GM06990 (cell line): ENCODE data around the gene EML6.

Source experiments
- DNase-seq: peaks from one replicate; pipeline ENCODE4 v3.0.0-alpha.2; 2011; ENCODE audit not compliant: insufficient read length; ENCODE audit errors: extremely low read depth
- H3K27me3 ChIP-seq: replicated peaks from 2 replicates; pipeline ENCODE4 v1.6.0; 2011; ENCODE audit warnings: low read length; ENCODE audit not compliant: control insufficient read depth, insufficient read depth
- H3K36me3 ChIP-seq: 2 replicates; pipeline ENCODE4 v1.5.1; 2011; ENCODE audit warnings: low read length; ENCODE audit not compliant: control insufficient read depth, insufficient read depth
- H3K4me3 ChIP-seq: replicated peaks from 2 replicates; pipeline ENCODE4 v1.5.1; 2011; ENCODE audit warnings: low read depth, mild to moderate bottlenecking, control low read depth, low read length
- TF ChIP-seq, protein P1 (sequence below): IDR thresholded peaks from 2 replicates; pipeline ENCODE4 v1.5.1; 2011; ENCODE audit warnings: low read length, control low read depth, mild to moderate bottlenecking, inconsistent platforms; ENCODE audit not compliant: insufficient read depth, poor library complexity, severe bottlenecking

The EML6 gene

GRCh38 chr2:54962935-54963440 lies 239.5 kb downstream of the EML6 start:
- no peak for DNase-seq
- H3K27me3 ChIP-seq, result no peaks in the 10 kb centered on the region
- no peaks in the 10 kb centered on the region; the same call in 1 of the 2 replicates for H3K36me3 ChIP-seq
- TF ChIP-seq, protein P1, sequence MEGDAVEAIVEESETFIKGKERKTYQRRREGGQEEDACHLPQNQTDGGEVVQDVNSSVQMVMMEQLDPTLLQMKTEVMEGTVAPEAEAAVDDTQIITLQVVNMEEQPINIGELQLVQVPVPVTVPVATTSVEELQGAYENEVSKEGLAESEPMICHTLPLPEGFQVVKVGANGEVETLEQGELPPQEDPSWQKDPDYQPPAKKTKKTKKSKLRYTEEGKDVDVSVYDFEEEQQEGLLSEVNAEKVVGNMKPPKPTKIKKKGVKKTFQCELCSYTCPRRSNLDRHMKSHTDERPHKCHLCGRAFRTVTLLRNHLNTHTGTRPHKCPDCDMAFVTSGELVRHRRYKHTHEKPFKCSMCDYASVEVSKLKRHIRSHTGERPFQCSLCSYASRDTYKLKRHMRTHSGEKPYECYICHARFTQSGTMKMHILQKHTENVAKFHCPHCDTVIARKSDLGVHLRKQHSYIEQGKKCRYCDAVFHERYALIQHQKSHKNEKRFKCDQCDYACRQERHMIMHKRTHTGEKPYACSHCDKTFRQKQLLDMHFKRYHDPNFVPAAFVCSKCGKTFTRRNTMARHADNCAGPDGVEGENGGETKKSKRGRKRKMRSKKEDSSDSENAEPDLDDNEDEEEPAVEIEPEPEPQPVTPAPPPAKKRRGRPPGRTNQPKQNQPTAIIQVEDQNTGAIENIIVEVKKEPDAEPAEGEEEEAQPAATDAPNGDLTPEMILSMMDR, result no peak
- H3K4me3 ChIP-seq, result no peak overlapping the region

GRCh38 chr2:54963476-54963875 lies 240.0 kb downstream of the EML6 start:
- TF ChIP-seq, protein P1, result no peak
- no peak for DNase-seq
- Histone ChIP-seq H3K36me3 (no peaks in the 10 kb centered on the region; the same call in none of the 2 replicates), H3K4me3 (no peak overlapping the region), H3K27me3 (no peaks in the 10 kb centered on the region)

DNA sequence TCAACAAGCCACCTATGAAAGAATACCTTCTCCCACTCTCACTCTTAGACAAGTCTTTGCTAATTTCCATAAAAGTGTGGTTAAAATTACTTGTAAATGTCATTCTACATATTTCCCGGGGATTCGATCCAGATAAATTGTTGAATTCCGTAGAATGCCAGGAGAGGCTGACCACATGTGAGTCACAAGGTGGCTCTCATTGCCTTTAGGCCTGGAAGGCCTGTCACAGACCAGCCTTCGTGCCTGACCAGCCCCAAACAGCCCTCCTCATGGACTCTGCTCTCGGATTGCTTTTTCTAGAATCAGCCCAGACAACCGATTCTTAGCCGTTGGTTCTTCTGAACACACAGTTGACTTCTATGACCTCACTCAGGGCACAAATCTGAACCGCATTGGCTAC lies 240.8 kb downstream of the EML6 start:
- no peak for DNase-seq
- Histone ChIP-seq H3K4me3 (no peak overlapping the region), H3K27me3 (no peaks in the 10 kb centered on the region), H3K36me3 (no peaks in the 10 kb centered on the region; the same call in none of the 2 replicates)
- TF ChIP-seq, protein P1, result no peak

- H3K36me3 ChIP-seq, result no peaks in the 10 kb centered on the region; the same call in none of the 2 replicates
- no peak overlapping the region for H3K4me3 ChIP-seq
- DNase-seq, result no peak
- H3K27me3 ChIP-seq, result no peaks in the 10 kb centered on the region
- TF ChIP-seq, protein P1, result no peak
These were observed 241.4 kb downstream of the EML6 start for GRCh38 chr2:54964816-54965215.

DNA sequence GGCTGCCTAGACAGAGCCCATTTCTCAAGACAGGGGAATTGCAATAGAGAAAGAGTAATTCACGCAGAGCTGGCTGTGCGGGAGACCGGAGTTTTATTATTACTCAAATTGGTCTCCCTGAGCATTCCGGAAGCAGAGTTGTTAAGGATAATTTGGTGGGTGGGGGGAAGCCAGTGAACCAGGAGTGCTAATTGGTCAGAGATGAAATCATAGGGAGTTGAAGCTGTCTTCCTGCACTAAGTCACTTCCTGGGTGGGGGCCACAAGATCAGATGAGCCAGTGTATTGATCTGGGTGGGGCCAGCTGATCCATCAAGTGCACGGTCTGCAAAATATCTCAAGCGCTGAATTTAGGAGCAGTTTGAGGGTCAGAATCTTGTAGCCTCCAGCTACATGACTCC lies 242.0 kb downstream of the EML6 start:
- TF ChIP-seq, protein P1, result no peak
- no peak overlapping the region for H3K4me3 ChIP-seq
- H3K27me3 ChIP-seq, result no peaks in the 10 kb centered on the region
- DNase-seq, result no peak
- H3K36me3 ChIP-seq, result no peaks in the 10 kb centered on the region; the same call in none of the 2 replicates
